GM12878 (cell line): ENCODE data around the gene TRAK2. TPM values are rescaled to one million over a fixed set of nuclear protein-coding genes. Genes with fewer than 3 reads are reported as not detected.

Experiments used
- ATAC-seq: fragments of 200-7000 bp; cut with Tn5 transposase; 3 replicates; pipeline ENCODE4 v1.9.1; 2020; ENCODE audit warnings: mild to moderate bottlenecking, moderate library complexity
- BruUV-seq: library from RNA; stranded (reverse); fragments of 400-500 nt; replicated peaks from 2 replicates; lab custom pipeline; 2021; lab: Mats Ljungman, UMichigan
- CTCF ChIA-PET: fragments of 300-600 bp; sonication (Branson Sonifier 250); formaldehyde crosslinking; extraction: SDS; loops from one replicate; lab custom pipeline; 2021; ENCODE audit warnings: inconsistent platforms; lab: Yijun Ruan, JAX
- POLR2A ChIA-PET: fragments of 350-600 bp; formaldehyde crosslinking; extraction: SDS; loops from one replicate; lab custom pipeline; 2021; ENCODE audit warnings: inconsistent platforms; lab: Charles Lee
- RAD21 ChIA-PET: fragments of 300-600 bp; sonication (Branson Sonifier 250); formaldehyde crosslinking; loops from one replicate; lab custom pipeline; 2023; ENCODE audit warnings: antibody characterized with exemption; ENCODE audit not compliant: unreplicated experiment; lab: Charles Lee
- SMC1A ChIA-PET: fragments of 300-600 bp; sonication (Branson Sonifier 250); formaldehyde crosslinking; loops from one replicate; lab custom pipeline; 2023; ENCODE audit not compliant: unreplicated experiment, uncharacterized antibody; lab: Charles Lee
- DNase-seq: peaks from one replicate; pipeline ENCODE4 v3.0.0-alpha.2; 2011; ENCODE audit warnings: low read depth, low spot score
- FAIRE-seq: peaks from 3 replicates; lab custom pipeline; 2011; peaks lifted over from hg19 to GRCh38; lab: Jason Lieb, UNC
- H2AFZ ChIP-seq: 2 replicates; pipeline ENCODE4 v1.6.0; 2011; ENCODE audit warnings: low read depth, low read length, control low read depth; ENCODE audit not compliant: control insufficient read depth
- H3K27ac ChIP-seq: 2 replicates; pipeline ENCODE4 v1.5.1; 2011; ENCODE audit warnings: control low read depth; ENCODE audit not compliant: control insufficient read depth, insufficient read depth
- H3K27me3 ChIP-seq, 2 experiments: replicated peaks in 1 of 2; 2 replicates each; pipeline versions ENCODE4 v1.6.0 to v1.6.1; 2011; ENCODE audit warnings: low read length in 1 of 2; ENCODE audit not compliant: control insufficient read depth in 2 of 2, insufficient read depth in 2 of 2
- H3K36me3 ChIP-seq, 2 experiments: 2 replicates each; pipeline ENCODE4 v1.5.1; 2011; ENCODE audit warnings: low read length in 1 of 2; ENCODE audit not compliant: control insufficient read depth in 2 of 2, insufficient read depth in 2 of 2
- H3K4me1 ChIP-seq: 2 replicates; pipeline ENCODE4 v1.6.1; 2011; ENCODE audit warnings: mild to moderate bottlenecking, low read length, moderate library complexity, mixed read lengths; ENCODE audit not compliant: control insufficient read depth, insufficient read depth
- H3K4me2 ChIP-seq: 2 replicates; pipeline ENCODE4 v1.6.0; 2011; ENCODE audit warnings: control low read depth; ENCODE audit not compliant: control insufficient read depth, insufficient read depth
- H3K4me3 ChIP-seq: fragments of 200-600 bp; sonication (generic); 2 replicates; pipeline ENCODE4 v1.5.1; 2016
- H3K79me2 ChIP-seq: 2 replicates; pipeline ENCODE4 v1.6.0; 2011; ENCODE audit warnings: low read length; ENCODE audit not compliant: control insufficient read depth, insufficient read depth
- H3K9ac ChIP-seq: 2 replicates; pipeline ENCODE4 v1.8.0; 2011; ENCODE audit warnings: low read length, control low read depth, mixed read lengths; ENCODE audit not compliant: control insufficient read depth, insufficient read depth
- H3K9me3 ChIP-seq: replicated peaks from 3 replicates; pipeline ENCODE4 v1.5.1; 2011; ENCODE audit warnings: mild to moderate bottlenecking, low read length; ENCODE audit not compliant: control insufficient read depth, insufficient read depth
- H4K20me1 ChIP-seq: 2 replicates; pipeline ENCODE4 v1.6.0; 2011; ENCODE audit not compliant: control insufficient read depth, insufficient read depth
- POLR2AphosphoS5 ChIP-seq: IDR thresholded peaks from 2 replicates; pipeline ENCODE4 v1.6.1; 2011; ENCODE audit warnings: mild to moderate bottlenecking, low read length, inconsistent platforms
- RAD51 ChIP-seq: fragments of 450-650 bp; IDR thresholded peaks from 2 replicates; pipeline ENCODE4 v1.6.1; 2016; ENCODE audit warnings: moderate library complexity, mild to moderate bottlenecking, inconsistent platforms
- SUPT20H ChIP-seq: IDR thresholded peaks from 2 replicates; pipeline ENCODE4 v1.6.1; 2011; ENCODE audit warnings: low read depth, mild to moderate bottlenecking, low read length, moderate library complexity, borderline replicate concordance; ENCODE audit not compliant: control insufficient read depth
- WGBS: methylation state at CpG from one replicate; pipeline ENCODE4 v1.1.6; 2016; ENCODE audit warnings: low lambda C conversion rate; ENCODE audit not compliant: insufficient replicate concordance, insufficient coverage; ENCODE audit errors: missing lambda C conversion rate; 5-methylcytosine and 5-hydroxymethylcytosine counted together
- in situ Hi-C: fragments of 300-500 bp; cut with MboI; formaldehyde crosslinking; loops from 9 replicates; pipeline ENCODE4 v1.14.3; 2018; ENCODE audit warnings: mixed read lengths
- intact Hi-C: fragments of 100-400 bp; cut with micrococcal nuclease; formaldehyde crosslinking; loops from one replicate; pipeline ENCODE4 v1.14.2; 2022; ENCODE audit not compliant: unreplicated experiment
- polyA plus RNA-seq, 11 experiments: library from polyadenylated mRNA; depleted of rRNA in 4 of 11; unstranded in 6 of 11; stranded (reverse) in 5 of 11; fragments of >200 nt; fragmentation: Nextera tagmentation in 4 of 11; fragmentation: Illumina TruSeq in 1 of 11; extraction: Ambion mirVana in 4 of 11; extraction: Trizol in 1 of 11; gene quantifications; 1 replicate in 1 of 11; 2 replicates in 10 of 11; pipeline versions ENCODE4 v1.2.1 to v1.2.3, GENCODE V29; 2011 to 2016; ENCODE audit warnings: inconsistent platforms in 2 of 11, missing spikeins in 2 of 11, low read depth in 1 of 11
- small RNA-seq: library from RNA; depleted of rRNA; stranded (forward); fragments of <200 nt; gene quantifications from one replicate; pipeline ENCODE3, GENCODE V24; 2014
- total RNA-seq, 4 experiments: library from RNA; depleted of rRNA in 3 of 4; stranded (reverse); fragments of >200 nt in 3 of 4; fragmentation: Illumina TruSeq in 1 of 4; extraction: Trizol in 1 of 4; gene quantifications; 2 replicates each; pipeline versions ENCODE4 v1.2.1 to v1.2.3, GENCODE V29; 2013 to 2021
- TF ChIP-seq, protein P1 (sequence below): fragments of 450-650 bp; IDR thresholded peaks from 2 replicates; pipeline ENCODE4 v1.6.1; 2014; ENCODE audit warnings: mild to moderate bottlenecking

Gene TRAK2
- total and polyA plus RNA-seq, 10 of the 15 experiments (the other 5 are each of a cell fraction or from before 2014, with no cell fraction given), result 5.2 to 20.0 (median 11.8) TPM

DNA sequence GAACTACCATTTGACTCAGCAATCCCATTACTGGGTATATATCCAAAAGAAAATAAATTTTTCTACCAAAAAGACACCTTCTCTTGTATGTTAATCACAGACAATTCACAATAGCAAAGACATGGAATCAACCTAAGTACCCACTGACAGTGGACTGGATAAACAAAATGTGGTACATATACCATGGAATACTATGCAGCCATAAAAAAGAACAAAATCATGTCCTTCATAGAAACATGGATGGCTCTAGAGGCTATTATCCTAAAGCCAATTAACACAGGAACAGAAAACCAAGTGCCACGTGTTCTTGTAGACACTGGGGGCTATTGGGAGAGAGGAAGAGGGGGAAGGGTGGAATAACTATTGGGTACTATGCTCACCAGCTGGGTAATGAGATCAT, 121.8 kb downstream of the TRAK2 start (continued):
- TF ChIP-seq SUPT20H, result no peak
- no peak for TF ChIP-seq POLR2AphosphoS5

- ChIA-PET CTCF (no interaction called here), SMC1A (interaction anchor here (0.7 to 0.8 kb wide), 3 partner anchors 13 to 31 kb away, joined by 3 to 4 read pairs (median 3); no protein-coding TSS in a partner anchor), RAD21 (interaction anchor here (1.1 kb wide), 1 partner anchor 67 kb away, joined by 4 read pairs; the partner anchor contains the start of gene CASP8), POLR2A (no interaction called here)
- no peaks in the 10 kb centered on the region; the same call in 1 of the 3 replicates for H3K9me3 ChIP-seq
- no TSS peak for BruUV-seq
- no peaks in the 10 kb centered on the region for H4K20me1 ChIP-seq
- TF ChIP-seq, protein P1, sequence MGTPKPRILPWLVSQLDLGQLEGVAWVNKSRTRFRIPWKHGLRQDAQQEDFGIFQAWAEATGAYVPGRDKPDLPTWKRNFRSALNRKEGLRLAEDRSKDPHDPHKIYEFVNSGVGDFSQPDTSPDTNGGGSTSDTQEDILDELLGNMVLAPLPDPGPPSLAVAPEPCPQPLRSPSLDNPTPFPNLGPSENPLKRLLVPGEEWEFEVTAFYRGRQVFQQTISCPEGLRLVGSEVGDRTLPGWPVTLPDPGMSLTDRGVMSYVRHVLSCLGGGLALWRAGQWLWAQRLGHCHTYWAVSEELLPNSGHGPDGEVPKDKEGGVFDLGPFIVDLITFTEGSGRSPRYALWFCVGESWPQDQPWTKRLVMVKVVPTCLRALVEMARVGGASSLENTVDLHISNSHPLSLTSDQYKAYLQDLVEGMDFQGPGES, result no peak
- no peak for TF ChIP-seq RAD51
- H3K4me1 ChIP-seq, result no peaks in the 10 kb centered on the region
- no peak overlapping the region for H3K9ac ChIP-seq
- FAIRE-seq (no peak), DNase-seq (no peak), ATAC-seq (peak; percentile 45)
- 2% methylated on average over 3 of the region's 3 CpGs for WGBS
- no peaks in the 10 kb centered on the region for H3K79me2 ChIP-seq
- H3K4me2 ChIP-seq, result no peak overlapping the region
- H3K4me3 ChIP-seq, result no peak overlapping the region
- in situ Hi-C loops (no loop called here), intact Hi-C loops (no loop called here)
- no peaks in the 10 kb centered on the region for H3K27me3 ChIP-seq
- no peak overlapping the region for H3K27ac ChIP-seq
- H3K36me3 ChIP-seq, result no peaks in the 10 kb centered on the region
- no peak overlapping the region for H2AFZ ChIP-seq
Measured at GRCh38 chr2:201327678-201328077, 123.6 kb downstream of the TRAK2 start.

Small RNA genes lying within 50 kb of the gene (small RNA-seq; reads per million reads assigned to genes)
- gene RF00019, result not detected

Other genes with a start within 250 kb of the TRAK2 start
- 43.0 and 48.4 TPM in 2 replicates for gene CASP8, start 190.9 kb downstream of the TRAK2 start, total RNA-seq (2014; rRNA removed)
- gene CASP8, start 190.9 kb downstream of the TRAK2 start, total RNA-seq (2014; rRNA removed; fragmentation: Illumina TruSeq; extraction: Trizol), result 53.1 and 57.7 TPM in 2 replicates
- gene CASP8, start 190.9 kb downstream of the TRAK2 start, total RNA-seq (2021), result 34.6 and 36.8 TPM in 2 replicates
- 31.1 and 42.1 TPM in 2 replicates for gene CASP8, start 190.9 kb downstream of the TRAK2 start, polyA plus RNA-seq (2011; rRNA removed)
- 54.1 and 66.4 TPM in 2 replicates for gene CASP8, start 190.9 kb downstream of the TRAK2 start, polyA plus RNA-seq (2014; fragmentation: Illumina TruSeq; extraction: Trizol)
- 10 to 100 TPM; 18.6 to 22.3 TPM for gene CASP8, start 190.9 kb downstream of the TRAK2 start, polyA plus RNA-seq (2014; fragmentation: Nextera tagmentation; extraction: Ambion mirVana)
- gene CASP8, start 190.9 kb downstream of the TRAK2 start, polyA plus RNA-seq (2014; rRNA removed), result 36.4 and 46.4 TPM in 2 replicates
- gene CASP8, start 190.9 kb downstream of the TRAK2 start, polyA plus RNA-seq (2016; fragmentation: Nextera tagmentation; extraction: Ambion mirVana), result 10 to 100 TPM; 37.5 to 42.4 TPM
- gene FLACC1, start 94.1 kb downstream of the TRAK2 start, total RNA-seq (2014; rRNA removed), result 0.28 and 0.38 TPM in 2 replicates
- 0.36 and 0.37 TPM in 2 replicates for gene FLACC1, start 94.1 kb downstream of the TRAK2 start, total RNA-seq (2014; rRNA removed; fragmentation: Illumina TruSeq; extraction: Trizol)
- 0.29 and 0.54 TPM in 2 replicates for gene FLACC1, start 94.1 kb downstream of the TRAK2 start, total RNA-seq (2021)
- gene FLACC1, start 94.1 kb downstream of the TRAK2 start, polyA plus RNA-seq (2011; rRNA removed), result 0.08 and 0.13 TPM in 2 replicates
- gene FLACC1, start 94.1 kb downstream of the TRAK2 start, polyA plus RNA-seq (2014; fragmentation: Illumina TruSeq; extraction: Trizol), result 0.32 and 0.47 TPM in 2 replicates
- under 1 TPM; 0.14 to 0.16 TPM for gene FLACC1, start 94.1 kb downstream of the TRAK2 start, polyA plus RNA-seq (2014; fragmentation: Nextera tagmentation; extraction: Ambion mirVana)
- 0.27 and 0.32 TPM in 2 replicates for gene FLACC1, start 94.1 kb downstream of the TRAK2 start, polyA plus RNA-seq (2014; rRNA removed)
- gene FLACC1, start 94.1 kb downstream of the TRAK2 start, polyA plus RNA-seq (2016; fragmentation: Nextera tagmentation; extraction: Ambion mirVana), result not detected
- gene STRADB, start 282 bp upstream of the TRAK2 start, total RNA-seq (2014; rRNA removed), result 29.7 and 36.7 TPM in 2 replicates
- gene STRADB, start 282 bp upstream of the TRAK2 start, total RNA-seq (2014; rRNA removed; fragmentation: Illumina TruSeq; extraction: Trizol), result 39.8 and 42.2 TPM in 2 replicates
- gene STRADB, start 282 bp upstream of the TRAK2 start, total RNA-seq (2021), result 33.0 and 34.7 TPM in 2 replicates
- 7.6 and 11.1 TPM in 2 replicates for gene STRADB, start 282 bp upstream of the TRAK2 start, polyA plus RNA-seq (2011; rRNA removed)
- gene STRADB, start 282 bp upstream of the TRAK2 start, polyA plus RNA-seq (2014; fragmentation: Illumina TruSeq; extraction: Trizol), result 39.0 and 46.6 TPM in 2 replicates
- gene STRADB, start 282 bp upstream of the TRAK2 start, polyA plus RNA-seq (2014; fragmentation: Nextera tagmentation; extraction: Ambion mirVana), result 10 to 100 TPM; 12.1 to 15.4 TPM
- 23.1 and 28.8 TPM in 2 replicates for gene STRADB, start 282 bp upstream of the TRAK2 start, polyA plus RNA-seq (2014; rRNA removed)
- gene STRADB, start 282 bp upstream of the TRAK2 start, polyA plus RNA-seq (2016; fragmentation: Nextera tagmentation; extraction: Ambion mirVana), result 10 to 100 TPM; 54.5 to 58.3 TPM
- 17.7 and 25.4 TPM in 2 replicates for gene TMEM237, start 192.0 kb upstream of the TRAK2 start, total RNA-seq (2014; rRNA removed)
- gene TMEM237, start 192.0 kb upstream of the TRAK2 start, total RNA-seq (2014; rRNA removed; fragmentation: Illumina TruSeq; extraction: Trizol), result 26.1 and 29.7 TPM in 2 replicates
- 21.0 and 23.8 TPM in 2 replicates for gene TMEM237, start 192.0 kb upstream of the TRAK2 start, total RNA-seq (2021)
- gene TMEM237, start 192.0 kb upstream of the TRAK2 start, polyA plus RNA-seq (2011; rRNA removed), result 15.0 and 16.8 TPM in 2 replicates
- gene TMEM237, start 192.0 kb upstream of the TRAK2 start, polyA plus RNA-seq (2014; fragmentation: Illumina TruSeq; extraction: Trizol), result 28.9 and 36.1 TPM in 2 replicates
- gene TMEM237, start 192.0 kb upstream of the TRAK2 start, polyA plus RNA-seq (2014; fragmentation: Nextera tagmentation; extraction: Ambion mirVana), result 10 to 100 TPM; 34.9 to 39.0 TPM
- 17.6 and 20.6 TPM in 2 replicates for gene TMEM237, start 192.0 kb upstream of the TRAK2 start, polyA plus RNA-seq (2014; rRNA removed)
- 10 to 100 TPM; 43.4 to 43.7 TPM for gene TMEM237, start 192.0 kb upstream of the TRAK2 start, polyA plus RNA-seq (2016; fragmentation: Nextera tagmentation; extraction: Ambion mirVana)
- not detected in 2 replicates for gene MPP4, start 247.2 kb upstream of the TRAK2 start, total RNA-seq (2014; rRNA removed)
- not detected in 2 replicates for gene MPP4, start 247.2 kb upstream of the TRAK2 start, total RNA-seq (2014; rRNA removed; fragmentation: Illumina TruSeq; extraction: Trizol)
- gene MPP4, start 247.2 kb upstream of the TRAK2 start, total RNA-seq (2021), result 0.13 TPM in 1 of 2 replicates, not detected in the other
- gene MPP4, start 247.2 kb upstream of the TRAK2 start, polyA plus RNA-seq (2011; rRNA removed), result 0.03 and 0.04 TPM in 2 replicates
- 0.03 and 0.19 TPM in 2 replicates for gene MPP4, start 247.2 kb upstream of the TRAK2 start, polyA plus RNA-seq (2014; fragmentation: Illumina TruSeq; extraction: Trizol)
- under 1 TPM; 0.04 to 0.14 TPM for gene MPP4, start 247.2 kb upstream of the TRAK2 start, polyA plus RNA-seq (2014; fragmentation: Nextera tagmentation; extraction: Ambion mirVana)
- gene MPP4, start 247.2 kb upstream of the TRAK2 start, polyA plus RNA-seq (2014; rRNA removed), result 0.06 TPM in 2 replicates
- under 1 TPM in 1 of 2 experiments, not detected in 1; 0.06 TPM for gene MPP4, start 247.2 kb upstream of the TRAK2 start, polyA plus RNA-seq (2016; fragmentation: Nextera tagmentation; extraction: Ambion mirVana)